SU-DHL-6 (cell line): ENCODE data around the gene GIGYF2.

Experiments used
- H2AFZ ChIP-seq: fragments of 200-600 bp; sonication (generic); 2 replicates; pipeline ENCODE4 v1.6.1; 2014; ENCODE audit warnings: low read depth, mild to moderate bottlenecking, moderate library complexity, mixed read lengths, antibody characterized with exemption, low read length; ENCODE audit not compliant: severe bottlenecking
- H3F3A ChIP-seq: fragments of 200-600 bp; shearing (Covaris generic); 2 replicates; pipeline ENCODE4 v1.6.0; 2016; ENCODE audit warnings: antibody characterized with exemption, mild to moderate bottlenecking; ENCODE audit not compliant: insufficient read depth
- H3K27ac ChIP-seq: fragments of 200-600 bp; sonication (generic); 2 replicates; pipeline ENCODE4 v1.5.1; 2016; ENCODE audit warnings: low read depth, mild to moderate bottlenecking, low read length, moderate library complexity, mixed read lengths
- H3K27me3 ChIP-seq: fragments of 200-600 bp; sonication (generic), shearing (Covaris generic); 2 replicates; pipeline ENCODE4 v1.6.0; 2014; ENCODE audit warnings: mild to moderate bottlenecking, low read length
- H3K36me3 ChIP-seq: fragments of 200-600 bp; sonication (generic); 2 replicates; pipeline ENCODE4 v1.6.1; 2014; ENCODE audit warnings: mild to moderate bottlenecking, low read length, mixed read lengths
- H3K4me2 ChIP-seq: fragments of 300-600, 200-600 bp; shearing (Covaris generic), sonication (generic); 2 replicates; pipeline ENCODE4 v1.6.0; 2014; ENCODE audit warnings: low read length, low read depth, mild to moderate bottlenecking; ENCODE audit not compliant: poor library complexity, severe bottlenecking
- H3K4me3 ChIP-seq: fragments of 200-600 bp; sonication (generic); 2 replicates; pipeline ENCODE4 v1.5.1; 2014; ENCODE audit warnings: antibody characterized with exemption, low read length, mild to moderate bottlenecking, mixed read lengths; ENCODE audit not compliant: insufficient read depth, poor library complexity, severe bottlenecking
- H3K79me2 ChIP-seq: fragments of 200-600 bp; sonication (generic); 2 replicates; pipeline ENCODE4 v1.6.1; 2014; ENCODE audit warnings: mild to moderate bottlenecking, low read length, moderate library complexity; ENCODE audit not compliant: insufficient read depth
- H3K9ac ChIP-seq: fragments of 200-600 bp; sonication (generic); 2 replicates; pipeline ENCODE4 v1.7.0; 2014; ENCODE audit warnings: mild to moderate bottlenecking, low read length
- H3K9me2 ChIP-seq: fragments of 200-600 bp; sonication (generic); replicated peaks from 2 replicates; pipeline ENCODE4 v1.6.1; 2014; ENCODE audit warnings: low read length; ENCODE audit not compliant: insufficient read depth
- H3K9me3 ChIP-seq: fragments of 200-600 bp; sonication (generic); 2 replicates; pipeline ENCODE4 v1.6.1; 2014; ENCODE audit warnings: low read length, mixed read lengths; ENCODE audit not compliant: insufficient read depth
- H4K20me1 ChIP-seq: fragments of 200-600 bp; sonication (generic); 2 replicates; pipeline ENCODE4 v1.6.1; 2014; ENCODE audit warnings: low read depth, mild to moderate bottlenecking, antibody characterized with exemption, low read length, moderate library complexity, mixed read lengths
- EZH2phosphoT487 ChIP-seq: fragments of 200-600 bp; sonication (generic), shearing (Covaris generic); conservative IDR thresholded peaks from 2 replicates; pipeline ENCODE4 v1.6.1; 2018; ENCODE audit warnings: mild to moderate bottlenecking, antibody characterized with exemption, low read length, moderate library complexity, mixed read lengths
- TF ChIP-seq, protein P1 (sequence below): fragments of 200-600 bp; sonication (generic); IDR thresholded peaks from one replicate; pipeline ENCODE4 v1.5.1; 2017; ENCODE audit warnings: antibody characterized with exemption, mild to moderate bottlenecking, low read length, moderate library complexity; ENCODE audit not compliant: insufficient read depth, poor library complexity, severe bottlenecking

GIGYF2 gene

DNA sequence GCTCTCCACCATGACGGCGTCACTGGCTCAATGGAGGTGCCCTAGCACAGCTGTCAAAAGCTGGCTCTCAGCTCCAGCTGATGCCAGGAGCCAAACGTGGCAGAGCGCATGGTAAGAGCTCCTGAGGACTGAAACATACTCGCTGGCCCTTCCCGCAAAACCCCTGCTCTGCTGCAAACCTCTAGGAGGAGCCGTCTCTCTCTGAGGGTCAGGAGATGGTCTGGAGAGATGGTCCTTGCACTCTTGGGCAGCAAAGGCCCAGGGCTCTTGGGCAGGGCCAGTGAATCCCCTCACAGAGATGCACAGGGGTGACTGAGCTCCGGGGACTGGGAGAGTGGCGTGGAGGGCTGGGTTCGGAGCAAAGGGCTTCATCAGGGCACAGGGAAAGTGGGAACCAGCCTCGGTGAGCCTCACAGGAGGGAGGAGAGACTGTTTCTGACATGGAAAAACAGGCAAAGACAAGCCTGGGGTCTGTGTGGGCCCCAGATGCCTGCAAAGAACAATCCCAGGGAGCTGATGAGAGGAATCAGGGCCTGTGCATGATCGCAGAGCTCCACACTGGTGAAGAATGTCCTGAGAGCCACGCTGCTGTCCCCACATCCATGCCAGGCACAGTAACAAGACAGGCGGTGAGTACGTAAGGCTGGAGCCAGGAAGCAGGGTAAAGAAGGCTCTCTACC lies 190.2 kb downstream of the GIGYF2 start:
- H3K9ac ChIP-seq, result no peak overlapping the region
- H3K4me2 ChIP-seq, result no peak overlapping the region
- H2AFZ ChIP-seq, result no peak overlapping the region
- no peak overlapping the region for H3K27ac ChIP-seq
- no peaks in the 10 kb centered on the region for H3K9me2 ChIP-seq
- H3K79me2 ChIP-seq, result no peaks in the 10 kb centered on the region
- no peaks in the 10 kb centered on the region for H3F3A ChIP-seq
- H3K36me3 ChIP-seq, result no peaks in the 10 kb centered on the region
- no peaks in the 10 kb centered on the region for H3K27me3 ChIP-seq
- no peaks in the 10 kb centered on the region for H4K20me1 ChIP-seq
- H3K4me3 ChIP-seq, result no peak overlapping the region
- no peak for TF ChIP-seq EZH2phosphoT487
- TF ChIP-seq, protein P1, sequence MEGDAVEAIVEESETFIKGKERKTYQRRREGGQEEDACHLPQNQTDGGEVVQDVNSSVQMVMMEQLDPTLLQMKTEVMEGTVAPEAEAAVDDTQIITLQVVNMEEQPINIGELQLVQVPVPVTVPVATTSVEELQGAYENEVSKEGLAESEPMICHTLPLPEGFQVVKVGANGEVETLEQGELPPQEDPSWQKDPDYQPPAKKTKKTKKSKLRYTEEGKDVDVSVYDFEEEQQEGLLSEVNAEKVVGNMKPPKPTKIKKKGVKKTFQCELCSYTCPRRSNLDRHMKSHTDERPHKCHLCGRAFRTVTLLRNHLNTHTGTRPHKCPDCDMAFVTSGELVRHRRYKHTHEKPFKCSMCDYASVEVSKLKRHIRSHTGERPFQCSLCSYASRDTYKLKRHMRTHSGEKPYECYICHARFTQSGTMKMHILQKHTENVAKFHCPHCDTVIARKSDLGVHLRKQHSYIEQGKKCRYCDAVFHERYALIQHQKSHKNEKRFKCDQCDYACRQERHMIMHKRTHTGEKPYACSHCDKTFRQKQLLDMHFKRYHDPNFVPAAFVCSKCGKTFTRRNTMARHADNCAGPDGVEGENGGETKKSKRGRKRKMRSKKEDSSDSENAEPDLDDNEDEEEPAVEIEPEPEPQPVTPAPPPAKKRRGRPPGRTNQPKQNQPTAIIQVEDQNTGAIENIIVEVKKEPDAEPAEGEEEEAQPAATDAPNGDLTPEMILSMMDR, result no peak
- H3K9me3 ChIP-seq, result no peaks in the 10 kb centered on the region

DNA sequence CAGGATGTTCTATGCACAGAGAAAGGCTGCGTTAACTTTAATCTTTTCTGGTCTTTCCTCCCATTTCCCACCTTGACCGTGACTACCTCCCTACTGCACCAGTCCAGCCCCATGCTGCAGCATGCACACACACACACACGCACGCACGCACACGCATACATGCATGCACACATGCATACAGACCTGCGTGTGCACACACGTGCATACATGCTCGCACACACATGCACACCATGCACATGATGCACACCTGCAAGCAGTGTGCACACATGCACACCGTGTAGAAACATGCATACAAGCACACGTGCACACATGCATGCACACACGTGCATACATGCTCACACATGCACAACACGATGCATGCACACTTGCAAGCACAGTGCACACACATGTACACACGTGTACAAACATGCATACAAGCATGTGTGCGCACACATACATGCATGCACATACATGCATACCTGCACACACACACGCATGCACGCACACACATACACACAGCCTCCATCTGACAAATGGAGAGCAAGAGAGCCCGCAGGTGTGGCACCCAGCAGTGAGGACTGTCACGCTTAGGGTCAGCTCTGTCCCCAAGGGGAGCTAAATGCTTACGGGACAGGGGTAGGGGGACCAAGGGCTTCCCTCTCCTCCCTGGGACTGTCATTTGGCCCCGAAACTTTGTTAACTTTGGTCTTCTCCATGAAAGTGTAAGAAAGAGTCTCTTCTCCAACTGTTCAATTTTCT lies 191.1 kb downstream of the GIGYF2 start:
- H3K9me2 ChIP-seq, result no peaks in the 10 kb centered on the region
- H3K9me3 ChIP-seq, result no peaks in the 10 kb centered on the region
- H3K4me3 ChIP-seq, result no peak overlapping the region

DNA sequence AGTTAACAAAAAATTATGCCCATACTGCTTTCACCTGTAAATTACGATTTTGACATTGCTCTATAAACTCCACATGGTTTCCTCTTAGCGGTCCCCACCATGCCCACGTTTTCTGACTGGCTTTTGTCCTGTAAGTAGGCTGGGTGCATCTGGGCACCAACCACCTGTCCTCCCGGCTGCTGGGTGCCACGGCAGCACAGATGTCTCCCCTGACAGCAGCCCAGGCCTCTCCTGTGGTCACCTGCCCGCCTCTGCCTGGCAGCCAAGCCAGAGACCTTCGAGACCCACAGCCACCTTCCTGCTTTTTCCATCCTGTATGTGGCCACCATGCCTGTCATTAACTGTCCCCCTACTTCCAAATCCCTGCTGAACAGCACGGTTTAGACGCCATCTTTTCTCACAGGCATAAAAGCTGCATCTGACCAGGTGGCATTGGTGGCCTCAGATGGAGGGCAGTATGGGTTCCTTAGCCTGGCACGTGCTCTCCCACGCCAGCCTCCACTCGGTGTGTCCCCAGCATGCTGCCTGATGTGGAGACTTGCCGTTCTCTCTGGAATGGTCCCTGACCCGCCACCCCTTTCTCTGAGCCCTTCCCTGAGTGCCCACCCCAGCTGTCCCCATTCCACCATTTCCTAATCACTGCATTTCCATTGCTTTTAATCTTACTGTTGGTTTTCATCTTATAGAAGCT lies 191.9 kb downstream of the GIGYF2 start:
- no peak for TF ChIP-seq EZH2phosphoT487
- TF ChIP-seq, protein P1, result no peak
- no peak overlapping the region for H2AFZ ChIP-seq
- no peak overlapping the region for H3K9ac ChIP-seq
- H4K20me1 ChIP-seq, result no peaks in the 10 kb centered on the region
- no peak overlapping the region for H3K27ac ChIP-seq
- no peaks in the 10 kb centered on the region for H3K9me3 ChIP-seq
- no peaks in the 10 kb centered on the region for H3K27me3 ChIP-seq
- no peak overlapping the region for H3K4me3 ChIP-seq
- H3K79me2 ChIP-seq, result no peaks in the 10 kb centered on the region
- no peak overlapping the region for H3K4me2 ChIP-seq
- H3F3A ChIP-seq, result no peaks in the 10 kb centered on the region
- no peaks in the 10 kb centered on the region for H3K9me2 ChIP-seq
- H3K36me3 ChIP-seq, result no peaks in the 10 kb centered on the region

More for the DNA sequence above, 191.1 kb downstream of the GIGYF2 start:
- no peak overlapping the region for H3K27ac ChIP-seq
- no peaks in the 10 kb centered on the region for H3K36me3 ChIP-seq
- no peaks in the 10 kb centered on the region for H4K20me1 ChIP-seq
- H3K27me3 ChIP-seq, result no peaks in the 10 kb centered on the region
- H3K9ac ChIP-seq, result no peak overlapping the region
- no peak overlapping the region for H3K4me2 ChIP-seq
- no peak for TF ChIP-seq EZH2phosphoT487
- TF ChIP-seq, protein P1, result no peak
- H3F3A ChIP-seq, result no peaks in the 10 kb centered on the region
- H2AFZ ChIP-seq, result no peak overlapping the region
- no peaks in the 10 kb centered on the region for H3K79me2 ChIP-seq
